ENCODE measurements around the gene ACSL5. TPM values are rescaled to one million over a fixed set of nuclear protein-coding genes. Genes with fewer than 3 reads are reported as not detected.
"Not testable (repeated sequence)": the region's sequence is repeated elsewhere in the genome, so short reads cannot be mapped to it uniquely, and the experiment has no call there.

Gene ACSL5
- total RNA-seq, 4 donors from 2014 or later: 6.8 to 17.0 (median 10.0) TPM

GRCh38 chr10:112394475-112394875 lies 20.6 kb downstream of the ACSL5 start:
- no peak overlapping the region for H3K4me3 ChIP-seq (replicated peaks in 1 of 3)
- H3K9me3 ChIP-seq: no peaks in the 10 kb centered on the region
- intact Hi-C loops (cut with DNase I): no loop called here
- WGBS, 2 donors: 68 to 81% methylated on average over 5 of the region's 5 CpGs
- no peaks in the 10 kb centered on the region for H3K36me3 ChIP-seq
- H3K4me1 ChIP-seq: no peaks in the 10 kb centered on the region
- no peaks in the 10 kb centered on the region for H3K27me3 ChIP-seq
- TF ChIP-seq POLR2A (IDR thresholded peaks at IDR 0.05) (no peak), CTCF (IDR thresholded peaks at IDR 0.05) (no peak)
- no peak overlapping the region for H3K27ac ChIP-seq
- peak; percentile 20 to 22 for DNase-seq

DNA sequence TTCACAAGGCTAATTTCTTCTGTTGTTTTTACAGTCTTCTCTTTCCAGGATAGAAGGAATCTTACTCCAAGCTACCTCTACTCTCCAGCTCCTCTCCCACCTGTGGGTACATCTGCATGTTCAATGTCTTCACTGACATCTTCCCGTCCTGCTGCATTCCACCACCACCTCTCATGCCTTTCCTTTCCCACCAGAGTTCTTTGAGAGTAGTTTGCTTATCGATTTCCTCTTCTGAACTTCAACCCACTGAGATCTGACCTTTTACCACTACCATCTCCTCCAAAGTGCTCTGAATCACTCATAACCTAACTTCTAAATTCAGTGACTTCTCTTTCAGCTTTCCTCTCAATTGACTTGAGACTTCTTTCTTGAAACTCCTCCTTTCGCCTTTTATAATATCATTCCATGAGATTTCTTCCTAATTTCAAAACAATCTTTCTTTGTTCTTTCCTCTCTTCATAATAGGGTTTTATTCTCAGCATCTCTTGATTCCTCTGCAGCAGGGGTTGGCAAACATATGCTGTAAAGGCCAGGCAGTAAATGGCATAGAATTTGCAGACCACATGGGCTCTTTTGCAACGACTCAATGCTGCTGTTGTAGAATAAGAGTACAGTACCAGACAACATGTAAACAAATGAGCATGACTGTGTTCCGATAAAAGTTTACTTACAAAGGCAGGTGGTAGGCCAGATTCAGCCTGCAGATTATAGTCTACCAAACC lies 22.1 kb downstream of the ACSL5 start:
- intact Hi-C loops (cut with DNase I): no loop called here
- Histone ChIP-seq H3K27ac (no peak overlapping the region), H3K4me3 (replicated peaks in 1 of 3) (no peak overlapping the region), H3K4me1 (no peaks in the 10 kb centered on the region), H3K36me3 (no peaks in the 10 kb centered on the region), H3K27me3 (no peaks in the 10 kb centered on the region), H3K9me3 (no peaks in the 10 kb centered on the region)
- 82 to 85% methylated on average over 5 of the region's 5 CpGs for WGBS, 2 donors
- no peak for DNase-seq
- TF ChIP-seq POLR2A (IDR thresholded peaks at IDR 0.05) (no peak), CTCF (IDR thresholded peaks at IDR 0.05) (no peak)

DNA sequence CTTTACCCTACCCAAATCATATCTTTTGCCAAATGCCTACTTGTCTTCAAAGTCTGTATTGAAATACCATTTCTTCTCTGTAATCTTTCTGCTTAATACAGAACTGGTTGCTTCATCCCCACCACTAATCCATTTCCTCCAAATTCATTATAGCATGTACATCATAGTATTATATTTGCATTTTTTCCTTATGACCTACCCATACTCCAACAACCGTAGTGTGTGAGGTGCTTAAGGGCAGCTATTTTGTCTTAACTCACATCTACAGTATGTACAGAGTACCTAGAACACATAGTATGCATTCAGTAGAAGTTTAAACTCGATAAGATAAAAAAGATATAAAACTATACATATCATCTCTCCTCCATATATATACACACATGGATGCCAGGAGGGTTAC lies 23.7 kb downstream of the ACSL5 start:
- WGBS, 2 donors: 88 to 96% methylated on average over 2 of the region's 2 CpGs

GRCh38 chr10:112402917-112403316 lies 29.0 kb downstream of the ACSL5 start:
- no peak for DNase-seq
- H3K4me1 ChIP-seq: no peaks in the 10 kb centered on the region
- no peaks in the 10 kb centered on the region for H3K9me3 ChIP-seq
- H3K36me3 ChIP-seq: no peaks in the 10 kb centered on the region
- intact Hi-C loops (cut with DNase I): no loop called here
- no peak overlapping the region for H3K4me3 ChIP-seq (replicated peaks in 1 of 3)
- WGBS, 2 donors: 73 to 79% methylated on average over 2 of the region's 2 CpGs
- H3K27ac ChIP-seq: no peak overlapping the region
- no peaks in the 10 kb centered on the region for H3K27me3 ChIP-seq
- TF ChIP-seq CTCF (IDR thresholded peaks at IDR 0.05): no peak
- no peak for TF ChIP-seq POLR2A (IDR thresholded peaks at IDR 0.05)

More for the DNA sequence above, 23.7 kb downstream of the ACSL5 start:
- Histone ChIP-seq H3K27ac (no peak overlapping the region), H3K4me3 (replicated peaks in 1 of 3) (no peak overlapping the region), H3K4me1 (no peaks in the 10 kb centered on the region), H3K9me3 (no peaks in the 10 kb centered on the region), H3K27me3 (no peaks in the 10 kb centered on the region), H3K36me3 (no peaks in the 10 kb centered on the region)
- intact Hi-C loops (cut with DNase I): no loop called here
- no peak for TF ChIP-seq CTCF (IDR thresholded peaks at IDR 0.05)
- TF ChIP-seq POLR2A (IDR thresholded peaks at IDR 0.05): no peak
- no peak for DNase-seq

DNA sequence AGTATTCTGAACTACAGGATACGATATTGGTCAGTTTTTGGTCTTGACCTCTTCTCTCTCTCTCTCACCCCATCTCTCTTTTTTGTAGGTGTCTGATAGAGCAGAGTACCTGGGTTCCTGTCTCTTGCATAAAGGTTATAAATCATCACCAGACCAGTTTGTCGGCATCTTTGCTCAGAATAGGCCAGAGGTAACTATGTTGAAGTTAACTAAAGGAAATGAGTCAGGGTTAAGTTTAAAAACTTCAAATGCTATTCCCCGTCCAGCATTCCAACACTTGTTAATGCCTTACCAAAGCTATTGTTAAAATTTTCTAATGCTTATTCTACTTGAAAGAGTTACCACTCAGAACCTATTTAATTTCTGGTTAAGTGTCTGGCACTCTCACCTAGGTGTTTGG lies 30.7 kb downstream of the ACSL5 start:
- 80 to 85% methylated on average over 3 of the region's 3 CpGs for WGBS, 2 donors

GRCh38 chr10:112406806-112407205 lies 32.9 kb downstream of the ACSL5 start:
- H3K9me3 ChIP-seq; H3K27ac ChIP-seq; DNase-seq; H3K36me3 ChIP-seq; H3K4me1 ChIP-seq; H3K4me3 ChIP-seq (replicated peaks in 1 of 3); H3K27me3 ChIP-seq; intact Hi-C loops (cut with DNase I): not testable (repeated sequence)
- WGBS, 2 donors: 82% methylated on average over 2 of the region's 2 CpGs

More for the DNA sequence above, 30.7 kb downstream of the ACSL5 start:
- no peaks in the 10 kb centered on the region for H3K36me3 ChIP-seq
- no peaks in the 10 kb centered on the region for H3K27me3 ChIP-seq
- intact Hi-C loops (cut with DNase I): no loop called here
- H3K4me3 ChIP-seq (replicated peaks in 1 of 3): no peak overlapping the region
- TF ChIP-seq CTCF (IDR thresholded peaks at IDR 0.05): no peak
- no peaks in the 10 kb centered on the region for H3K9me3 ChIP-seq
- no peak for DNase-seq
- H3K4me1 ChIP-seq: no peaks in the 10 kb centered on the region
- no peak overlapping the region for H3K27ac ChIP-seq
